RWPE2 (cell line): ENCODE data around the gene FRAS1.
"Not testable (repeated sequence)": the region's sequence is repeated elsewhere in the genome, so short reads cannot be mapped to it uniquely, and the experiment has no call there.

Experiments used
- ATAC-seq: fragments of 200-7000 bp; cut with Tn5 transposase; 3 replicates; pipeline ENCODE4 v1.9.1; 2021; ENCODE audit warnings: low read depth
- DNase-seq: peaks from one replicate; pipeline ENCODE4 v3.0.0-alpha.2; 2020; ENCODE audit warnings: low spot score
- H3K27ac ChIP-seq: fragments of 450-650 bp; 2 replicates; pipeline ENCODE4 v1.5.1; 2017; ENCODE audit warnings: mild to moderate bottlenecking; ENCODE audit not compliant: poor library complexity, severe bottlenecking
- H3K27me3 ChIP-seq: fragments of 250-450 bp; sonication (Bioruptor Pico); 2 replicates; pipeline ENCODE4 v1.5.1; 2021; ENCODE audit warnings: mild to moderate bottlenecking, moderate library complexity; ENCODE audit not compliant: insufficient read depth, poor library complexity, severe bottlenecking
- H3K36me3 ChIP-seq: fragments of 250-450 bp; sonication (Bioruptor Pico); 2 replicates; pipeline ENCODE4 v1.5.1; 2020; ENCODE audit warnings: low read depth, mild to moderate bottlenecking, moderate library complexity
- H3K4me1 ChIP-seq: fragments of 250-450 bp; sonication (Bioruptor Pico); 2 replicates; pipeline ENCODE4 v1.5.1; 2021; ENCODE audit warnings: mild to moderate bottlenecking, moderate library complexity; ENCODE audit not compliant: insufficient read depth, poor library complexity, severe bottlenecking
- H3K4me3 ChIP-seq: fragments of 250-450 bp; sonication (Bioruptor Pico); 2 replicates; pipeline ENCODE4 v1.5.1; 2021; ENCODE audit warnings: mild to moderate bottlenecking, moderate library complexity; ENCODE audit not compliant: severe bottlenecking
- H3K9me3 ChIP-seq: fragments of 250-450 bp; sonication (Bioruptor Pico); 2 replicates; pipeline ENCODE4 v1.5.1; 2021; ENCODE audit warnings: mild to moderate bottlenecking, moderate library complexity; ENCODE audit not compliant: severe bottlenecking
- CTCF ChIP-seq: fragments of 450-650 bp; IDR thresholded peaks from one replicate; pipeline ENCODE4 v1.5.1; 2017; ENCODE audit warnings: mild to moderate bottlenecking, moderate library complexity; ENCODE audit not compliant: poor library complexity, severe bottlenecking

The FRAS1 gene

DNA sequence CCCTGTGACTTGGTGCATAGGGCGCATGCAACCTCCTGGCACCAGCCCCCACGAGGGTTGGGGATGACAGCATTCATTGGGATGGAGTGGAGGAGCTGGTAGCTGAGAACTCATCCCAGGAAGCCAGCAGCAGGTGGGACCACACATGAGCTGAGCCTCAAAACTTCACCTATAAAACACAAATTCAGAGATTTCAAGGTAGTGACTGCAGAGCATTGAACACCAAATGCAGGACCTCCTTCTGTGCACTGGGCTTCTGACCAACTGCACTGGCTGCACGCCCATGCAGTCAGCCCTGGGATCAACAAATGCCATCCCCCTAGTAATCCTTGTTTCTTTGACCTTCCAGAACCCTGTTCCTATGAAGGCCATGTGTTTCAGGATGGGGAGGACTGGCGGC lies 197.8 kb downstream of the FRAS1 start:
- DNase-seq (no peak), ATAC-seq (no peak)
- no peak overlapping the region for H3K4me3 ChIP-seq

DNA sequence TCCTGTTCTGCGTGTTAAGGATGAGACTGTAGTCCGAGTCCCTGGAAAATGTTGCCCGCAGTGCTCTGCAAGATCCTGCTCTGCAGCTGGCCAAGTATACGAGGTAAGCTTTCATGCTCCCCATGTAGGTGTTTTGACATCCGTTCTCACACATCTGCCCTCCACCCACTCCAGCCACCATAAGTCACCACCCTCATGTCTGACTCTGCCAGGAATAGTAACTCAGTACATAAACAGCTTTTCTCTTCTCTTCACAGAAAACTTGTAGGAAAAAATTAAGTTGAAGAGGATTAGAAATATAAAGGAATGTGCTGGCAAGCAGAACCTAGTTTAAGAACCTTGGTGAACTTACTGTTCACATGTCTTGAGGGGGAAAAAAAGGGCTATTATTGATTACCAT lies 207.9 kb downstream of the FRAS1 start:
- no peak for TF ChIP-seq CTCF
- Histone ChIP-seq H3K27me3 (no peaks in the 10 kb centered on the region), H3K9me3 (no peaks in the 10 kb centered on the region), H3K4me1 (no peaks in the 10 kb centered on the region), H3K4me3 (no peak overlapping the region), H3K27ac (no peak overlapping the region), H3K36me3 (no peaks in the 10 kb centered on the region)
- no peak for DNase-seq
- no peak for ATAC-seq

More for the DNA sequence above, 197.8 kb downstream of the FRAS1 start:
- H3K27ac ChIP-seq = no peak overlapping the region
- no peaks in the 10 kb centered on the region for H3K4me1 ChIP-seq
- no peaks in the 10 kb centered on the region for H3K27me3 ChIP-seq
- TF ChIP-seq CTCF = no peak
- no peaks in the 10 kb centered on the region for H3K9me3 ChIP-seq
- no peaks in the 10 kb centered on the region for H3K36me3 ChIP-seq

- TF ChIP-seq CTCF = no peak
- Histone ChIP-seq H3K27me3 (no peaks in the 10 kb centered on the region), H3K4me1 (no peaks in the 10 kb centered on the region), H3K4me3 (no peak overlapping the region), H3K9me3 (no peaks in the 10 kb centered on the region), H3K36me3 (no peaks in the 10 kb centered on the region), H3K27ac (no peak overlapping the region)
- DNase-seq (no peak), ATAC-seq (no peak)
Observed at GRCh38 chr4:78267790-78268189, 210.7 kb downstream of the FRAS1 start.

- no peaks in the 10 kb centered on the region for H3K36me3 ChIP-seq
- no peak for ATAC-seq
- no peaks in the 10 kb centered on the region for H3K27me3 ChIP-seq
- no peak overlapping the region for H3K4me3 ChIP-seq
- no peak for DNase-seq
- H3K9me3 ChIP-seq = no peaks in the 10 kb centered on the region
- no peaks in the 10 kb centered on the region for H3K4me1 ChIP-seq
- no peak for TF ChIP-seq CTCF
- H3K27ac ChIP-seq = no peak overlapping the region
Observed at GRCh38 chr4:78268597-78268996, 211.5 kb downstream of the FRAS1 start.

DNA sequence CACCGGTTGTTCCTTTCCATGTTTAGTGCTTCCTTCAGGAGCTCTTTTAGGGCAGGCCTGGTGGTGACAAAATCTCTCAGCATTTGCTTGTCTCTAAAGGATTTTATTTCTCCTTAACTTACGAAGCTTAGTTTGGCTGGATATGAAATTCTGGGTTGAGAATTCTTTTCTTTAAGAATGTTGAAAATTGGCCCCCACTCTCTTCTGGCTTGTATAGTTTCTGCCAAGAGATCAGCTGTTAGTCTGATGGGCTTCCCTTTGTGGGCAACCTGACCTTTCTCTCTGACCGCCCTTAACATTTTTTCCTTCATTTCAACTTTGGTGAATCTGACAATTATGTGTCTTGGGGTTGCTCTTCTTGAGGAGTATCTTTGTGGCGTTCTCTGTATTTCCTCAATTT lies 218.3 kb downstream of the FRAS1 start:
- not testable (repeated sequence) for ATAC-seq, H3K9me3 ChIP-seq, H3K27ac ChIP-seq, DNase-seq, H3K27me3 ChIP-seq, H3K36me3 ChIP-seq, H3K4me1 ChIP-seq, H3K4me3 ChIP-seq
